A549 (cell line): ENCODE results near the gene PLA2G2D. TPM values are rescaled to one million over a fixed set of nuclear protein-coding genes. Genes with fewer than 3 reads are reported as not detected.

Source experiments
- ATAC-seq, 2 experiments: fragments of 200-7000 bp in 1 of 2; fragments of >200 bp in 1 of 2; cut with Nextera tagmentation in 1 of 2; cut with Tn5 transposase in 1 of 2; 3 replicates each; pipeline versions ENCODE4 v1.8.0 to v1.9.1; 2018 to 2020; ENCODE audit warnings: mild to moderate bottlenecking in 1 of 2, moderate library complexity in 1 of 2
- CTCF ChIA-PET: fragments of 300-600 bp; sonication (Branson Sonifier 250); formaldehyde crosslinking; extraction: SDS; loops from one replicate; lab custom pipeline; 2021; ENCODE audit warnings: antibody characterized with exemption, inconsistent platforms; lab: Yijun Ruan, JAX
- POLR2A ChIA-PET: fragments of 350-600 bp; formaldehyde crosslinking; extraction: SDS; loops from one replicate; lab custom pipeline; 2021; ENCODE audit warnings: antibody characterized with exemption, inconsistent platforms; lab: Yijun Ruan, JAX
- DNase-seq, 2 experiments: peaks; one replicate each; pipeline versions ENCODE4 v3.0.0 to v3.0.0-alpha.2; 2011 to 2016; ENCODE audit warnings: low read depth in 1 of 2, low spot score in 1 of 2
- FAIRE-seq: peaks from 2 replicates; lab custom pipeline; 2011; peaks lifted over from hg19 to GRCh38; lab: Jason Lieb, UNC
- H3K27ac ChIP-seq, 2 experiments: fragments of >200 bp; sonication (Bioruptor Twin); formaldehyde crosslinking; 3 replicates each; pipeline ENCODE4 v1.5.1; 2016 to 2017
- H3K4me1 ChIP-seq: fragments of >200 bp; sonication (Bioruptor Twin); formaldehyde crosslinking; 3 replicates; pipeline ENCODE4 v1.6.1; 2016
- H3K4me2 ChIP-seq: fragments of >200 bp; sonication (Bioruptor Twin); formaldehyde crosslinking; 3 replicates; pipeline ENCODE4 v1.6.1; 2016
- H3K4me3 ChIP-seq: fragments of >200 bp; sonication (Bioruptor Twin); formaldehyde crosslinking; 3 replicates; pipeline ENCODE4 v1.5.1; 2016
- H3K9me3 ChIP-seq: fragments of >200 bp; sonication (Bioruptor Twin); formaldehyde crosslinking; 3 replicates; pipeline ENCODE4 v1.6.1; 2016
- ATOH8 ChIP-seq: fragments of 250-450 bp; sonication (Bioruptor Pico); IDR thresholded peaks from 2 replicates; pipeline ENCODE4 v1.5.0; 2020; ENCODE audit warnings: low read depth, mild to moderate bottlenecking, moderate library complexity
- BHLHE40 ChIP-seq: IDR thresholded peaks from 2 replicates; pipeline ENCODE4 v1.6.1; 2012; ENCODE audit warnings: low read depth, low read length, inconsistent platforms
- CBX2 ChIP-seq: fragments of 200-600 bp; sonication (generic); IDR thresholded peaks from 2 replicates; pipeline ENCODE4 v1.6.1; 2016; ENCODE audit warnings: low read depth, mild to moderate bottlenecking, borderline replicate concordance
- EHMT2 ChIP-seq: fragments of 200-600 bp; sonication (generic); IDR thresholded peaks from 2 replicates; pipeline ENCODE4 v1.6.1; 2016; ENCODE audit warnings: antibody characterized with exemption, low read depth, mild to moderate bottlenecking, moderate library complexity
- EP300 ChIP-seq, 2 experiments: fragments of >200 bp; sonication (Bioruptor Twin); formaldehyde crosslinking; IDR thresholded peaks; 2 replicates in 1 of 2; 3 replicates in 1 of 2; pipeline ENCODE4 v1.6.1; 2016 to 2017
- FOSL2 ChIP-seq, 2 experiments: fragments of 450-650 bp in 1 of 2; fragments of >200 bp in 1 of 2; sonication (Bioruptor Twin) in 1 of 2; formaldehyde crosslinking; IDR thresholded peaks; 2 replicates each; pipeline versions ENCODE4 v1.5.0 to v1.6.1; 2016 to 2020; ENCODE audit warnings: mild to moderate bottlenecking in 1 of 2, moderate library complexity in 1 of 2
- GATA3 ChIP-seq: IDR thresholded peaks from 2 replicates; pipeline ENCODE4 v1.6.1; 2012; ENCODE audit warnings: borderline replicate concordance
- KDM5A ChIP-seq: fragments of 200-600 bp; sonication (generic); IDR thresholded peaks from 2 replicates; pipeline ENCODE4 v1.6.1; 2016; ENCODE audit warnings: antibody characterized with exemption, mild to moderate bottlenecking
- MAX ChIP-seq: IDR thresholded peaks from 2 replicates; pipeline ENCODE4 v1.6.1; 2012
- NFE2L2 ChIP-seq: fragments of 150-350 bp; conservative IDR thresholded peaks from 2 replicates; pipeline ENCODE4 v1.6.1; 2014; ENCODE audit warnings: low read length
- POLR2AphosphoS2 ChIP-seq: conservative IDR thresholded peaks from 2 replicates; pipeline ENCODE4 v1.6.1; 2012; ENCODE audit warnings: low read length, improper control_type of control experiment, inconsistent platforms
- RAD21 ChIP-seq, 2 experiments: fragments of >200 bp in 1 of 2; sonication (Bioruptor Twin) in 1 of 2; formaldehyde crosslinking in 1 of 2; IDR thresholded peaks in 1 of 2; conservative IDR thresholded peaks in 1 of 2; 2 replicates in 1 of 2; 3 replicates in 1 of 2; pipeline ENCODE4 v1.6.1; 2012 to 2018; ENCODE audit warnings: inconsistent platforms in 1 of 2
- RCOR1 ChIP-seq: fragments of 150-350 bp; IDR thresholded peaks from 2 replicates; pipeline ENCODE4 v1.6.1; 2014; ENCODE audit warnings: antibody characterized with exemption, low read length, low read depth
- RFX5 ChIP-seq: fragments of 450-650 bp; IDR thresholded peaks from 2 replicates; pipeline ENCODE4 v1.7.1; 2014; ENCODE audit warnings: antibody characterized with exemption, mild to moderate bottlenecking, moderate library complexity
- SREBF2 ChIP-seq: fragments of 450-650 bp; IDR thresholded peaks from 2 replicates; pipeline ENCODE4 v1.6.1; 2014; ENCODE audit warnings: mild to moderate bottlenecking, moderate library complexity
- ZNF302 ChIP-seq: fragments of 250-450 bp; sonication (Bioruptor Pico); IDR thresholded peaks from 2 replicates; pipeline ENCODE4 v1.9.0; 2021; ENCODE audit warnings: inconsistent platforms, mild to moderate bottlenecking, moderate library complexity
- WGBS: methylation state at CpG from one replicate; pipeline ENCODE4 v1.1.6; 2017; ENCODE audit errors: missing lambda C conversion rate; 5-methylcytosine and 5-hydroxymethylcytosine counted together
- polyA plus RNA-seq, 4 experiments: library from polyadenylated mRNA; depleted of rRNA in 3 of 4; stranded (reverse); fragments of >200 nt; fragmentation: RNase III in 1 of 4; extraction: RNeasy Plus Mini Kit Qiagen cat#74134 plus additional on column Dnase treatment in 1 of 4; gene quantifications; 2 replicates in 3 of 4; 3 replicates in 1 of 4; pipeline ENCODE4 v1.2.3, GENCODE V29; 2011 to 2017
- TF ChIP-seq, protein P1 (sequence below): fragments of 450-650 bp; IDR thresholded peaks from 2 replicates; pipeline ENCODE4 v1.6.1; 2014; ENCODE audit warnings: antibody characterized with exemption
- TF ChIP-seq, protein P2 (sequence below): fragments of >200 bp; sonication (Bioruptor Twin); formaldehyde crosslinking; IDR thresholded peaks from 3 replicates; pipeline ENCODE4 v1.5.1; 2016

Gene PLA2G2D
- polyA plus RNA-seq, 2 of the 4 experiments (the other 2 are of a cell fraction), result not detected

DNA sequence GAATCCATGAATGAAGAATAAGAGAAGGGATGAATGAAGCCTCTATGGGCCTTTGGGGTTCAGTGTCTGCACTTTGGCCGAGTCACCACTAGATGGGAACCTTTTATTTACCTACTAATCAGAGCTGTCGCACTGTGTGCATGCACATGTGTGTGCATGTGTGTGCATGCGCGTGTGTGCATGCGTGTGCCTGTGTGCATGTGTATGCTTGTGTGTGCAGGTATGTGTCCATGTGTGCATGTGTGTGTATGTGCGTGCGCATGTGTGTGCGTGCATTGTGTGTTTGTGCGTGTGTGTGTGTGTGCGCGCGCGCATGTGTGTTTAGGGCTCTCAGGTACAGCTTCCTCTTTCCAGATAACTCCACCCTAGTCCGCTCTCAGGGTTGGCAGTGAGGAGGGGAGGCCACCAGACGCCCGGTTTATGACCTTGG, 46.2 kb upstream of the PLA2G2D start:
- 29% methylated on average over 9 of the region's 16 CpGs for whole genome bisulfite sequencing
- DNase-seq (peak; percentile 16 to 28), FAIRE-seq (no peak), ATAC-seq (peak; percentile 56 to 79; a peak in 4 of 6 replicates)
- ChIA-PET CTCF (interaction anchor here (0.6 to 3.1 kb wide), 9 partner anchors 10 to 328 kb away, joined by 3 to 13 read pairs (median 4); no protein-coding TSS in a partner anchor), POLR2A (no interaction called here)
- H3K9me3 ChIP-seq, result no peaks in the 10 kb centered on the region
- no peak overlapping the region for H3K4me3 ChIP-seq
- no peak overlapping the region for H3K27ac ChIP-seq
- TF ChIP-seq RCOR1, result no peak
- TF ChIP-seq, protein P1, sequence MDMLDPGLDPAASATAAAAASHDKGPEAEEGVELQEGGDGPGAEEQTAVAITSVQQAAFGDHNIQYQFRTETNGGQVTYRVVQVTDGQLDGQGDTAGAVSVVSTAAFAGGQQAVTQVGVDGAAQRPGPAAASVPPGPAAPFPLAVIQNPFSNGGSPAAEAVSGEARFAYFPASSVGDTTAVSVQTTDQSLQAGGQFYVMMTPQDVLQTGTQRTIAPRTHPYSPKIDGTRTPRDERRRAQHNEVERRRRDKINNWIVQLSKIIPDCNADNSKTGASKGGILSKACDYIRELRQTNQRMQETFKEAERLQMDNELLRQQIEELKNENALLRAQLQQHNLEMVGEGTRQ, result no peak
- TF ChIP-seq BHLHE40, result no peak
- TF ChIP-seq FOSL2 (IDR thresholded peaks at IDR 0.05), result no peak
- no peak for TF ChIP-seq FOSL2 (CRISPR knock-in tag; IDR thresholded peaks at IDR 0.05)
- no peak for TF ChIP-seq KDM5A
- TF ChIP-seq, protein P2, sequence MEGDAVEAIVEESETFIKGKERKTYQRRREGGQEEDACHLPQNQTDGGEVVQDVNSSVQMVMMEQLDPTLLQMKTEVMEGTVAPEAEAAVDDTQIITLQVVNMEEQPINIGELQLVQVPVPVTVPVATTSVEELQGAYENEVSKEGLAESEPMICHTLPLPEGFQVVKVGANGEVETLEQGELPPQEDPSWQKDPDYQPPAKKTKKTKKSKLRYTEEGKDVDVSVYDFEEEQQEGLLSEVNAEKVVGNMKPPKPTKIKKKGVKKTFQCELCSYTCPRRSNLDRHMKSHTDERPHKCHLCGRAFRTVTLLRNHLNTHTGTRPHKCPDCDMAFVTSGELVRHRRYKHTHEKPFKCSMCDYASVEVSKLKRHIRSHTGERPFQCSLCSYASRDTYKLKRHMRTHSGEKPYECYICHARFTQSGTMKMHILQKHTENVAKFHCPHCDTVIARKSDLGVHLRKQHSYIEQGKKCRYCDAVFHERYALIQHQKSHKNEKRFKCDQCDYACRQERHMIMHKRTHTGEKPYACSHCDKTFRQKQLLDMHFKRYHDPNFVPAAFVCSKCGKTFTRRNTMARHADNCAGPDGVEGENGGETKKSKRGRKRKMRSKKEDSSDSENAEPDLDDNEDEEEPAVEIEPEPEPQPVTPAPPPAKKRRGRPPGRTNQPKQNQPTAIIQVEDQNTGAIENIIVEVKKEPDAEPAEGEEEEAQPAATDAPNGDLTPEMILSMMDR, result peak; percentile 21; the same call in 1 of the 3 replicates
- TF ChIP-seq RAD21 (conservative IDR thresholded peaks at IDR 0.05 in 1 of 2, IDR thresholded peaks at IDR 0.05 in 1 of 2), result peak in 1 of 2 experiments; percentile 28; a peak in 1 of 5 replicates
- no peak overlapping the region for H3K4me2 ChIP-seq
- no peaks in the 10 kb centered on the region for H3K4me1 ChIP-seq

DNA sequence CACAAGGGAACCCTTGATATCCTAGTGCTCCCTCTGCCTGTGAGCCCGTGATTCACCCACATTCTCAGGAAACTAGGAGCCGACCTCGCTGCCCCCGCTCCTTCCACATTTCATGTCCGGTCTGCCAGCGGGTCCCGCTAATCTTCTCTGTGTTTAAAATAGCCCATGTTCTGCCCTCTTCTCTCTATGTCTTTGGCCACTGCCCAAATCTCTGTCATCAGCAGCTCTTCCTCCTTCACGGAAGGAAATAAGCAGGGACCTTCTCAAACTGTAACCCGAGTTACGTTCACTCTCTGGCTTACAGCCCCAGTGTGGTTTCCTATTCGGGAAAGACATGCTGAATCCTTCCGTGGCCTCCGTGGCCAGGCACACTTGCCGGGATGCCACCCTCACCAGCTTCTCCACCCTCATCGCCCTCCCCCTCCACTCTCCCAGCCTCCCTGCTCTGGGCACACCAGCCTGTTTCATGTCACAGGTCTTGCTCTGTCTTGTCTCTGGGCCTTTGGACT, 45.4 kb upstream of the PLA2G2D start:
- FAIRE-seq (no peak), DNase-seq (no peak), ATAC-seq (no peak)
- 70% methylated on average over 15 of the region's 15 CpGs for WGBS
- H3K27ac ChIP-seq, result no peak overlapping the region
- POLR2A ChIA-PET, result no interaction called here
- no peaks in the 10 kb centered on the region for H3K9me3 ChIP-seq
- H3K4me3 ChIP-seq, result no peak overlapping the region
- H3K4me1 ChIP-seq, result no peaks in the 10 kb centered on the region
- TF ChIP-seq SREBF2 (no peak), EP300 (IDR thresholded peaks at IDR 0.05) (no peak), ZNF302 (CRISPR knock-in tag) (no peak), NFE2L2 (no peak), GATA3 (no peak), RFX5 (no peak), CBX2 (no peak), RAD21 (conservative IDR thresholded peaks at IDR 0.05 in 1 of 2, IDR thresholded peaks at IDR 0.05 in 1 of 2) (no peak), POLR2AphosphoS2 (no peak), MAX (no peak), EHMT2 (no peak), ATOH8 (CRISPR knock-in tag) (no peak)
- no peak overlapping the region for H3K4me2 ChIP-seq
- CTCF ChIA-PET, result interaction anchor here (0.6 to 3.1 kb wide), 7 partner anchors 12 to 329 kb away, joined by 3 to 13 read pairs (median 6); no protein-coding TSS in a partner anchor

DNA sequence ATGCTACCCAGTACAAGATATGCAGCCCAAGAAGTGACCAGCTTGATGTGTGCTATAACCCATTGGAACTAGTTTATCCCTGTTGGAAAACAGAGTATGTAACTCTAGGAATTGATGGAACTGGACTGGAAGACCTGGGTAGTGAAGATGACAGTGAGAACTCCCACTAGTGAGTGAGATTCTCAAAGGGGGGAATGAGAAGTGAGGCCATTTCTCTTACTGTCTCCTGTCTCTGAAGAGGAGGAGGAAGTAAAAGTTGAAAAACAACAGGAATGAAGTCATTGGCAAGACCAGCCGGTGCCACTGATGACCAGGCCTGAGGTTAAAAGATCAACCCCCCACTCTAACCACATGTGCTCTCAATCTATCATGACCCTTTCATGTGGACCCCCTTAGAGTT, 40.7 kb upstream of the PLA2G2D start:
- ATAC-seq, result no peak
- no peaks in the 10 kb centered on the region for H3K9me3 ChIP-seq
- no peak overlapping the region for H3K27ac ChIP-seq
- POLR2A ChIA-PET, result no interaction called here
- WGBS, result 18% methylated on average over 1 of the region's 1 CpG
- H3K4me2 ChIP-seq, result no peak overlapping the region
- no peak overlapping the region for H3K4me3 ChIP-seq
- CTCF ChIA-PET, result interaction anchor here (0.9 kb wide), 1 partner anchor 8 kb away, joined by 3 read pairs; no protein-coding TSS in a partner anchor
- no peak for FAIRE-seq
- no peaks in the 10 kb centered on the region for H3K4me1 ChIP-seq
- TF ChIP-seq EP300 (IDR thresholded peaks at IDR 0.05), result no peak
- DNase-seq, result no peak
